Endodermal cell (in vitro differentiated cells): ENCODE data around the gene PTPRT. TPM values are rescaled to one million over a fixed set of nuclear protein-coding genes. Genes with fewer than 3 reads are reported as not detected.

Experiments
- DNase-seq: peaks from one replicate; pipeline ENCODE4 v3.0.0-alpha.2; 2017
- H3K27ac ChIP-seq: 2 replicates; pipeline ENCODE4 v1.5.1; 2013; ENCODE audit warnings: mild to moderate bottlenecking, low read depth, low read length, moderate library complexity
- H3K27me3 ChIP-seq: 2 replicates; pipeline ENCODE4 v1.6.1; 2013; ENCODE audit warnings: mild to moderate bottlenecking, low read length, moderate library complexity; ENCODE audit not compliant: insufficient read depth, control insufficient read depth, poor library complexity, severe bottlenecking
- H3K36me3 ChIP-seq: 2 replicates; pipeline ENCODE4 v1.7.0; 2013; ENCODE audit warnings: mild to moderate bottlenecking, low read length, moderate library complexity; ENCODE audit not compliant: control insufficient read depth, insufficient read depth
- H3K4me1 ChIP-seq: one replicate; pipeline ENCODE4 v1.7.0; 2013; ENCODE audit warnings: low read length; ENCODE audit not compliant: control insufficient read depth, insufficient read depth
- H3K4me3 ChIP-seq: 2 replicates; pipeline ENCODE4 v1.5.1; 2013; ENCODE audit warnings: mild to moderate bottlenecking, low read length, moderate library complexity
- H3K9ac ChIP-seq: 2 replicates; pipeline ENCODE4 v1.6.1; 2013; ENCODE audit warnings: mild to moderate bottlenecking, low read length, moderate library complexity; ENCODE audit not compliant: poor library complexity, severe bottlenecking; ENCODE audit errors: extremely low read depth
- H3K9me3 ChIP-seq: 2 replicates; pipeline ENCODE4 v1.6.1; 2013; ENCODE audit warnings: mild to moderate bottlenecking, low read length, moderate library complexity; ENCODE audit not compliant: control insufficient read depth
- H3K27ac Mint-ChIP-seq: 2 replicates; pipeline ENCODE4 v1.8.0; 2020; ENCODE audit warnings: mixed read lengths
- H3K27me3 Mint-ChIP-seq: 2 replicates; pipeline ENCODE4 v1.8.0; 2021; ENCODE audit warnings: mild to moderate bottlenecking, mixed read lengths; ENCODE audit not compliant: insufficient read depth
- H3K36me3 Mint-ChIP-seq: 2 replicates; pipeline ENCODE4 v1.8.0; 2020; ENCODE audit warnings: low read depth, mixed read lengths
- H3K4me1 Mint-ChIP-seq: 2 replicates; pipeline ENCODE4 v1.8.0; 2020; ENCODE audit warnings: mixed read lengths
- H3K4me3 Mint-ChIP-seq: 2 replicates; pipeline ENCODE4 v1.8.0; 2020; ENCODE audit warnings: mild to moderate bottlenecking, moderate library complexity, mixed read lengths
- H3K9me3 Mint-ChIP-seq: 2 replicates; pipeline ENCODE4 v1.8.0; 2020; ENCODE audit warnings: mild to moderate bottlenecking, mixed read lengths
- CTCF ChIP-seq: fragments of 200-600 bp; sonication (generic); conservative IDR thresholded peaks from 2 replicates; pipeline ENCODE4 v1.5.0; 2021; ENCODE audit warnings: antibody characterized with exemption, mild to moderate bottlenecking
- WGBS, 2 experiments: methylation state at CpG; one replicate each; pipeline versions ENCODE4 v1.1.5 to v1.1.7; 2013; ENCODE audit warnings: missing lambda C conversion rate in 2 of 2, mixed read lengths in 1 of 2; ENCODE audit not compliant: insufficient coverage in 1 of 2, insufficient read length in 1 of 2; 5-methylcytosine and 5-hydroxymethylcytosine counted together
- total RNA-seq, 2 donors: library from RNA; stranded (reverse); fragmentation: NEBNext Ultra II Directional in 1 of 2; extraction: Animal tissue kit (Norgen Biotek cat#: 25700) in 1 of 2; gene quantifications; 2 replicates in 1 of 2; 3 replicates in 1 of 2; pipeline ENCODE4 v1.2.1, GENCODE V29; 2021

The PTPRT gene
- total RNA-seq, 2 donors from 2014 or later, result 2.3 to 2.7 TPM

GRCh38 chr20:42474646-42475045 lies 715.1 kb downstream of the PTPRT start:
- peaks cover 7% of the 10 kb centered on the region for H3K27me3 Mint-ChIP-seq
- H3K36me3 Mint-ChIP-seq, result no peaks in the 10 kb centered on the region
- no peaks in the 10 kb centered on the region for H3K36me3 ChIP-seq
- no peak overlapping the region for H3K27ac Mint-ChIP-seq
- H3K9ac ChIP-seq, result no peak overlapping the region
- WGBS, 2 experiments, result 94 to 100% methylated on average over 5 to 6 of the region's 6 CpGs
- no peaks in the 10 kb centered on the region for H3K27me3 ChIP-seq
- H3K4me1 Mint-ChIP-seq, result no peaks in the 10 kb centered on the region
- no peaks in the 10 kb centered on the region for H3K4me1 ChIP-seq
- no peak overlapping the region for H3K4me3 ChIP-seq
- no peak for DNase-seq
- no peaks in the 10 kb centered on the region for H3K9me3 Mint-ChIP-seq
- no peak overlapping the region for H3K4me3 Mint-ChIP-seq
- no peak for TF ChIP-seq CTCF
- H3K27ac ChIP-seq, result no peak overlapping the region
- H3K9me3 ChIP-seq, result no peaks in the 10 kb centered on the region

- H3K27ac Mint-ChIP-seq, result no peak overlapping the region
- H3K4me1 Mint-ChIP-seq, result no peaks in the 10 kb centered on the region
- TF ChIP-seq CTCF, result no peak
- Histone ChIP-seq H3K27ac (no peak overlapping the region), H3K9me3 (no peaks in the 10 kb centered on the region), H3K4me1 (no peaks in the 10 kb centered on the region), H3K36me3 (no peaks in the 10 kb centered on the region), H3K4me3 (no peak overlapping the region), H3K27me3 (no peaks in the 10 kb centered on the region), H3K9ac (no peak overlapping the region)
- no peak for DNase-seq
- H3K27me3 Mint-ChIP-seq, result peaks cover 5% of the 10 kb centered on the region
- WGBS, 2 experiments, result 93 to 95% methylated on average over 12 to 19 of the region's 19 CpGs
- H3K36me3 Mint-ChIP-seq, result no peaks in the 10 kb centered on the region
- H3K4me3 Mint-ChIP-seq, result no peak overlapping the region
- no peaks in the 10 kb centered on the region for H3K9me3 Mint-ChIP-seq
Measured at GRCh38 chr20:42472198-42472597, 717.5 kb downstream of the PTPRT start.

- no peaks in the 10 kb centered on the region for H3K27me3 ChIP-seq
- H3K9ac ChIP-seq, result no peak overlapping the region
- H3K4me3 Mint-ChIP-seq, result no peak overlapping the region
- no peaks in the 10 kb centered on the region for H3K36me3 Mint-ChIP-seq
- H3K36me3 ChIP-seq, result no peaks in the 10 kb centered on the region
- no peaks in the 10 kb centered on the region for H3K9me3 Mint-ChIP-seq
- no peak for DNase-seq
- H3K4me1 ChIP-seq, result no peaks in the 10 kb centered on the region
- no peaks in the 10 kb centered on the region for H3K27me3 Mint-ChIP-seq
- H3K4me1 Mint-ChIP-seq, result no peaks in the 10 kb centered on the region
- WGBS, 2 experiments, result 90 to 92% methylated on average over 2 of the region's 2 CpGs
- H3K27ac Mint-ChIP-seq, result no peak overlapping the region
- H3K9me3 ChIP-seq, result peaks cover 4% of the 10 kb centered on the region
- no peak overlapping the region for H3K4me3 ChIP-seq
- H3K27ac ChIP-seq, result no peak overlapping the region
- TF ChIP-seq CTCF, result no peak
Measured at GRCh38 chr20:42461965-42462593, 727.6 kb downstream of the PTPRT start.
